Fibroblast of mammary gland (primary cell): ENCODE measurements around the gene HERC6.
"Not testable (repeated sequence)": the region's sequence is repeated elsewhere in the genome, so short reads cannot be mapped to it uniquely, and the experiment has no call there.

Experiments
- DNase-seq: peaks from one replicate; pipeline ENCODE4 v3.0.0-alpha.2; 2010; ENCODE audit warnings: low read depth
- H3K4me3 ChIP-seq: 2 replicates; pipeline ENCODE4 v1.5.1; 2011; ENCODE audit warnings: low read depth, mild to moderate bottlenecking, low read length, moderate library complexity; ENCODE audit not compliant: control insufficient read depth
- TF ChIP-seq, protein P1 (sequence below): conservative IDR thresholded peaks from 2 replicates; pipeline ENCODE4 v1.5.1; 2011; ENCODE audit warnings: low read depth, low read length, inconsistent platforms; ENCODE audit not compliant: control insufficient read depth, insufficient read depth

The HERC6 gene

GRCh38 chr4:88366460-88366859 lies 12.2 kb upstream of the HERC6 start:
- TF ChIP-seq, protein P1, sequence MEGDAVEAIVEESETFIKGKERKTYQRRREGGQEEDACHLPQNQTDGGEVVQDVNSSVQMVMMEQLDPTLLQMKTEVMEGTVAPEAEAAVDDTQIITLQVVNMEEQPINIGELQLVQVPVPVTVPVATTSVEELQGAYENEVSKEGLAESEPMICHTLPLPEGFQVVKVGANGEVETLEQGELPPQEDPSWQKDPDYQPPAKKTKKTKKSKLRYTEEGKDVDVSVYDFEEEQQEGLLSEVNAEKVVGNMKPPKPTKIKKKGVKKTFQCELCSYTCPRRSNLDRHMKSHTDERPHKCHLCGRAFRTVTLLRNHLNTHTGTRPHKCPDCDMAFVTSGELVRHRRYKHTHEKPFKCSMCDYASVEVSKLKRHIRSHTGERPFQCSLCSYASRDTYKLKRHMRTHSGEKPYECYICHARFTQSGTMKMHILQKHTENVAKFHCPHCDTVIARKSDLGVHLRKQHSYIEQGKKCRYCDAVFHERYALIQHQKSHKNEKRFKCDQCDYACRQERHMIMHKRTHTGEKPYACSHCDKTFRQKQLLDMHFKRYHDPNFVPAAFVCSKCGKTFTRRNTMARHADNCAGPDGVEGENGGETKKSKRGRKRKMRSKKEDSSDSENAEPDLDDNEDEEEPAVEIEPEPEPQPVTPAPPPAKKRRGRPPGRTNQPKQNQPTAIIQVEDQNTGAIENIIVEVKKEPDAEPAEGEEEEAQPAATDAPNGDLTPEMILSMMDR = no peak
- H3K4me3 ChIP-seq = no peak overlapping the region
- no peak for DNase-seq

- no peak overlapping the region for H3K4me3 ChIP-seq
- TF ChIP-seq, protein P1 = no peak
- DNase-seq = no peak
These were observed 10.8 kb upstream of the HERC6 start for GRCh38 chr4:88367826-88368225.

DNA sequence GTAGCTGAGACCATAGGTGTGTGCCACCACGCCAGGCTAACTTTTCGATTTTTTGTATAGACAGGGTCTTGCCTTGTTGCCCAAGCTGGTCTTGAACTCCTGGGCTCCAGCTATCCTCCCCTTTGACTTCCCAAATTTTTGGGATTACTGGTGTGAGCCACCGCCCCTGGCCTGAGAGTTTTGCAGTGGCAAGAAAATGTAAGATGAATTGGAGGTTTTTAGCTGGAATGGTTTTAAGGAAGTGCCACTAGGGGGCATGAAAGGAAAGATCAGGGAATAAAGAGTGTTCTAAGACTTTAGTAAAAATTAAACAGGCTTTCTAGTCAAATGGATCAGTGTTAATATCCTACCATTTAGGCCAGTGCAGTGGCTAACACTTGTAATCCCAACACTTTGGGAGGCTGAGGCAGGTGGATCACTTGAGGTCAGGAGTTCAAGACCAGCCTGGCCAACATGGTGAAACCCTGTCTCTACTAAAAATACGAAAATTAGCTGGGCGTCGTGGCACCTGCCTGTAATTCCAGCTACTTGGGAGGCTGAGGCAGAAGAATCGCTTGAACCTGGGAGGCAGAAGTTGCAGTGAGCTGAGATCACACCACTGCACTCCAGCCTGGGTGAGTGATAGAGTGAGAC lies 9.4 kb upstream of the HERC6 start:
- not testable (repeated sequence) for H3K4me3 ChIP-seq
- TF ChIP-seq, protein P1 = peak; percentile 71
- DNase-seq = peak; percentile 65

DNA sequence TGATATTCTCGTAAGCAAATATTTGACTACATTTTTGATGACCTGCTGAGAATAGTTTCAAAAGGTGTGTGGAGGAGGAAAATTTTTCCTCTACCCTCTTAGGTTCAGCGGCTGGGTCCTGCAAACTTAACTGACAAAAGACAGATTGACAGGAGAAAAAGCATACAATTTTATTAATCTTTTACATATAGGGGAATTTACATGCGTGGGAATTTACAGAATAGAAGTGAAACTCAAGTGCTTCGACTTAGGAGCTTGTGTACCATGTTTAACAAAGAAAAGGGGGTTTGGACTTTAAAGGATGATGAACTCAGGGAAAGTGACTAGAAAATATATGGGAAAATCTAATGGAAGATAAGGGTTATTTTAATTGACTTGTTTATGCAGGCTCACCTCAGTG lies 2.5 kb downstream of the HERC6 start:
- TF ChIP-seq, protein P1 = no peak
- DNase-seq = no peak
- H3K4me3 ChIP-seq = no peak overlapping the region

GRCh38 chr4:88382621-88383020 lies 4.0 kb downstream of the HERC6 start:
- no peak for DNase-seq

DNA sequence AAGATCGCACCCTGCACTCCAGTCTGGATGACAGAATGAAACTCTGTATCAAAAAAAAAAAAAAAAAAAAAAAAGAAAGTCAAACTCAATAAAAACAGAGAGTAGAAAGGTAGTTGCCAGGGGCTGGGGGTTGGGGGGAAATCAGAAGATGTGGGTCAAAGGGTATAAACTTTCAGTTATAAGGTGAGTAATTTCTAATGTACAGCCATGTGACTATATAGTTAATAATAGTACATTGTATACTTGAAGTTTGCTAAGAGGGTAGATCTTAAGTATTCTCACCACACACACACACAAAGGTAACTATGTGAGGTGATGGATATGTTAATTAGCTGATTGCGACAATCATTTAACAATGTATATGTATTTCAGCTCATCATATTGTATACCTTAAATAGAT lies 11.5 kb downstream of the HERC6 start:
- DNase-seq = no peak
- H3K4me3 ChIP-seq = no peak overlapping the region
- TF ChIP-seq, protein P1 = no peak

More at GRCh38 chr4:88382621-88383020, 4.0 kb downstream of the HERC6 start:
- no peak overlapping the region for H3K4me3 ChIP-seq
- TF ChIP-seq, protein P1 = no peak

DNA sequence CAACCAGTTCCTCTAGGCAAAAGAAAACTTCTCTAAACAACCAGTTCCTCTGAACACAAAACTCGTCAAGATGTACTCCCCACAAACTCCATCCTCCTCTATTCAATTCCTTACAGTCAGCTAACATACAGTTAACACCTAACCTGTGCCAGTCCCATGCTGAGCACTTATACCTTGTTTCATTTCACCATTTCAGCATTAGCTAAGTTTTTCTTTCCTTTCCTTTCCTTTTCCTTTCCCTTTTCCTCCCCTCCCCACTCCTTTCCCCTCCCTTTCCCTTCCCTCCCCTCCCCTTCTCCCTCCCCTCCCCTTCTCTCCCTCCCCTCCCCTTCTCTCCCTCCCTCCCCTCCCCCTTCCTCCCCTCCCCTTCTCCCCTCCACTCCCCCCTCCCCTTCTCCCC lies 13.1 kb downstream of the HERC6 start:
- H3K4me3 ChIP-seq = no peak overlapping the region
- no peak for DNase-seq
- TF ChIP-seq, protein P1 = no peak
